Epithelial cell of esophagus (primary cell): ENCODE data around the gene EIF6.
"Not testable (repeated sequence)": the region's sequence is repeated elsewhere in the genome, so short reads cannot be mapped to it uniquely, and the experiment has no call there.

Experiments used
- DNase-seq: peaks from one replicate; pipeline ENCODE4 v3.0.0; 2010; ENCODE audit warnings: low read depth
- H3K4me3 ChIP-seq: 2 replicates; pipeline ENCODE4 v1.5.1; 2011; ENCODE audit warnings: mild to moderate bottlenecking, low read length, control low read depth
- CTCF ChIP-seq: IDR thresholded peaks from 2 replicates; pipeline ENCODE4 v1.5.1; 2011; ENCODE audit warnings: low read depth, mild to moderate bottlenecking, low read length, control low read depth, inconsistent platforms; ENCODE audit not compliant: insufficient read depth; ENCODE audit errors: missing control alignments

The EIF6 gene

GRCh38 chr20:35260426-35260825 is 24.1 kb downstream of the EIF6 start:
- no peak for TF ChIP-seq CTCF
- DNase-seq: no peak
- H3K4me3 ChIP-seq: no peak overlapping the region

- TF ChIP-seq CTCF: no peak
Measured at GRCh38 chr20:35257175-35257909, 27.2 kb downstream of the EIF6 start.

GRCh38 chr20:35254448-35254999 is 30.0 kb downstream of the EIF6 start:
- DNase-seq: no peak
- no peak overlapping the region for H3K4me3 ChIP-seq
- TF ChIP-seq CTCF: no peak

More at GRCh38 chr20:35257175-35257909, 27.2 kb downstream of the EIF6 start:
- H3K4me3 ChIP-seq: no peak overlapping the region
- DNase-seq: no peak

- TF ChIP-seq CTCF: no peak
- H3K4me3 ChIP-seq: no peak overlapping the region
- DNase-seq: no peak
Measured at GRCh38 chr20:35253010-35253409, 31.6 kb downstream of the EIF6 start.

- not testable (repeated sequence) for DNase-seq, H3K4me3 ChIP-seq
Measured at GRCh38 chr20:35252598-35252997, 32.0 kb downstream of the EIF6 start.

- DNase-seq: no peak
- no peak overlapping the region for H3K4me3 ChIP-seq
- TF ChIP-seq CTCF: no peak
Measured at GRCh38 chr20:35252037-35252461, 32.5 kb downstream of the EIF6 start.

GRCh38 chr20:35251613-35251940 is 33.0 kb downstream of the EIF6 start:
- TF ChIP-seq CTCF: no peak
- no peak overlapping the region for H3K4me3 ChIP-seq
- no peak for DNase-seq
